IMR-90 (cell line): Measurements from ENCODE around the gene LEF1. TPM values are rescaled to one million over a fixed set of nuclear protein-coding genes. Genes with fewer than 3 reads are reported as not detected.

ENCODE experiments used
- ATAC-seq: fragments of 200-7000 bp; cut with Tn5 transposase; 2 replicates; pipeline ENCODE4 v1.9.1; 2020; ENCODE audit warnings: low read depth, mild to moderate bottlenecking, moderate library complexity
- BruUV-seq: library from RNA; stranded (reverse); fragments of 400-500 nt; replicated peaks from 2 replicates; lab custom pipeline; 2021; lab: Mats Ljungman, UMichigan
- CTCF ChIA-PET: fragments of 300-600 bp; formaldehyde crosslinking; extraction: SDS; loops from one replicate; lab custom pipeline; 2021; ENCODE audit warnings: antibody characterized with exemption; lab: Yijun Ruan, JAX
- POLR2A ChIA-PET: fragments of 300-600 bp; sonication (Branson Sonifier 250); formaldehyde crosslinking; loops from one replicate; lab custom pipeline; 2022; ENCODE audit warnings: antibody characterized with exemption; ENCODE audit not compliant: unreplicated experiment; lab: Charles Lee
- DNase-seq: peaks from one replicate; pipeline ENCODE4 v3.0.0; 2013
- H2AFZ ChIP-seq: replicated peaks from 2 replicates; pipeline ENCODE3; 2013; ENCODE audit warnings: low read length, mild to moderate bottlenecking; ENCODE audit not compliant: poor library complexity
- H2AK5ac ChIP-seq: 2 replicates; pipeline ENCODE4 v1.6.1; 2013; ENCODE audit warnings: low read depth, low read length, inconsistent platforms
- H2AK9ac ChIP-seq: replicated peaks from 2 replicates; pipeline ENCODE3; 2013; ENCODE audit warnings: mild to moderate bottlenecking, low read depth, low read length, moderate library complexity; ENCODE audit not compliant: poor library complexity
- H2BK120ac ChIP-seq: 2 replicates; pipeline ENCODE4 v1.6.1; 2013; ENCODE audit warnings: low read depth, low read length, inconsistent platforms
- H2BK15ac ChIP-seq: 3 replicates; pipeline ENCODE4 v1.6.1; 2013; ENCODE audit warnings: low read depth, low read length, inconsistent platforms
- H2BK20ac ChIP-seq: 2 replicates; pipeline ENCODE4 v1.6.1; 2013; ENCODE audit warnings: low read depth, mild to moderate bottlenecking, inconsistent platforms, low read length, moderate library complexity
- H2BK5ac ChIP-seq: 2 replicates; pipeline ENCODE4 v1.6.1; 2013; ENCODE audit warnings: mild to moderate bottlenecking, low read depth, low read length, inconsistent platforms; ENCODE audit not compliant: poor library complexity, severe bottlenecking
- H3K14ac ChIP-seq: replicated peaks from 2 replicates; pipeline ENCODE4 v1.6.1; 2013; ENCODE audit warnings: low read depth, low read length, inconsistent platforms
- H3K18ac ChIP-seq: 2 replicates; pipeline ENCODE4 v1.6.1; 2013; ENCODE audit warnings: low read depth, low read length, control low read depth
- H3K23ac ChIP-seq: 2 replicates; pipeline ENCODE4 v1.6.1; 2013; ENCODE audit warnings: low read depth, low read length, inconsistent platforms
- H3K27ac ChIP-seq: 2 replicates; pipeline ENCODE4 v1.5.1; 2013; ENCODE audit warnings: mild to moderate bottlenecking, control low read depth, low read length; ENCODE audit not compliant: insufficient read depth
- H3K27me3 ChIP-seq: 2 replicates; pipeline ENCODE4 v1.6.1; 2013; ENCODE audit warnings: low read length; ENCODE audit not compliant: control insufficient read depth, insufficient read depth
- H3K36me3 ChIP-seq: 2 replicates; pipeline ENCODE4 v1.6.1; 2013; ENCODE audit warnings: low read length, mixed read lengths; ENCODE audit not compliant: control insufficient read depth, insufficient read depth
- H3K4ac ChIP-seq: 2 replicates; pipeline ENCODE4 v1.6.1; 2013; ENCODE audit warnings: low read depth, low read length, inconsistent platforms
- H3K4me1 ChIP-seq: 2 replicates; pipeline ENCODE4 v1.6.1; 2013; ENCODE audit warnings: low read length, mixed read lengths; ENCODE audit not compliant: control insufficient read depth, insufficient read depth
- H3K4me2 ChIP-seq: 2 replicates; pipeline ENCODE4 v1.6.1; 2013; ENCODE audit warnings: low read depth, mild to moderate bottlenecking, control low read depth, low read length, moderate library complexity
- H3K4me3 ChIP-seq: 2 replicates; pipeline ENCODE4 v1.5.1; 2013; ENCODE audit warnings: low read depth, mild to moderate bottlenecking, control low read depth, low read length, moderate library complexity; ENCODE audit not compliant: insufficient read depth
- H3K56ac ChIP-seq: 2 replicates; pipeline ENCODE4 v1.6.1; 2013; ENCODE audit warnings: low read length, inconsistent platforms; ENCODE audit not compliant: insufficient read depth; ENCODE audit errors: extremely low read depth
- H3K79me1 ChIP-seq, 2 experiments: 2 replicates each; pipeline ENCODE4 v1.6.1; 2013; ENCODE audit warnings: low read length in 2 of 2, inconsistent platforms in 1 of 2, low read depth in 1 of 2
- H3K9ac ChIP-seq: 2 replicates; pipeline ENCODE4 v1.6.1; 2013; ENCODE audit warnings: low read depth, low read length, control low read depth
- H3K9me1 ChIP-seq: 2 replicates; pipeline ENCODE4 v1.6.1; 2013; ENCODE audit warnings: low read length, inconsistent platforms; ENCODE audit not compliant: insufficient read depth
- H3K9me3 ChIP-seq: 2 replicates; pipeline ENCODE4 v1.6.1; 2013; ENCODE audit warnings: low read length; ENCODE audit not compliant: control insufficient read depth, insufficient read depth
- H4K20me1 ChIP-seq: 2 replicates; pipeline ENCODE4 v1.6.1; 2013; ENCODE audit warnings: low read length, inconsistent platforms; ENCODE audit not compliant: insufficient read depth
- H4K5ac ChIP-seq: 2 replicates; pipeline ENCODE4 v1.6.1; 2013; ENCODE audit warnings: mild to moderate bottlenecking, low read depth, low read length, control low read depth
- H4K8ac ChIP-seq, 2 experiments: 2 replicates each; pipeline ENCODE4 v1.6.1; 2013; ENCODE audit warnings: low read depth in 2 of 2, low read length in 2 of 2, control low read depth in 1 of 2, inconsistent platforms in 1 of 2
- H4K91ac ChIP-seq: 2 replicates; pipeline ENCODE4 v1.6.1; 2013; ENCODE audit warnings: low read depth, low read length, inconsistent platforms; ENCODE audit not compliant: insufficient read depth
- BHLHE40 ChIP-seq: fragments of 150-350 bp; IDR thresholded peaks from 2 replicates; pipeline ENCODE4 v1.6.1; 2016; ENCODE audit warnings: mild to moderate bottlenecking, low read depth, low read length
- CEBPB ChIP-seq: IDR thresholded peaks from 2 replicates; pipeline ENCODE4 v1.6.1; 2012; ENCODE audit warnings: low read depth, low read length, improper control_type of control experiment
- CHD1 ChIP-seq: IDR thresholded peaks from 2 replicates; pipeline ENCODE4 v1.6.1; 2012; ENCODE audit warnings: low read depth, low read length, improper control_type of control experiment
- ELK1 ChIP-seq: fragments of 150-350 bp; IDR thresholded peaks from 2 replicates; pipeline ENCODE4 v1.6.1; 2016; ENCODE audit warnings: low read depth, mild to moderate bottlenecking, low read length, moderate library complexity, borderline replicate concordance
- FOS ChIP-seq: fragments of 150-350 bp; IDR thresholded peaks from 2 replicates; pipeline ENCODE4 v1.6.1; 2016; ENCODE audit warnings: low read depth, low read length
- MAZ ChIP-seq: IDR thresholded peaks from 2 replicates; pipeline ENCODE4 v1.6.1; 2012; ENCODE audit warnings: low read depth, mild to moderate bottlenecking, low read length, improper control_type of control experiment, moderate library complexity, borderline replicate concordance
- MXI1 ChIP-seq: IDR thresholded peaks from 2 replicates; pipeline ENCODE4 v1.6.1; 2012; ENCODE audit warnings: low read depth, mild to moderate bottlenecking, low read length, moderate library complexity, borderline replicate concordance
- NFE2L2 ChIP-seq: fragments of 150-350 bp; IDR thresholded peaks from 2 replicates; pipeline ENCODE4 v1.6.1; 2016; ENCODE audit warnings: low read depth, mild to moderate bottlenecking, low read length
- POLR2A ChIP-seq: IDR thresholded peaks from 2 replicates; pipeline ENCODE4 v1.6.1; 2012; ENCODE audit warnings: mild to moderate bottlenecking, low read depth, low read length
- RCOR1 ChIP-seq: IDR thresholded peaks from 2 replicates; pipeline ENCODE4 v1.6.1; 2012; ENCODE audit warnings: mild to moderate bottlenecking, low read length, improper control_type of control experiment; ENCODE audit not compliant: insufficient replicate concordance
- RFX5 ChIP-seq: IDR thresholded peaks from 2 replicates; pipeline ENCODE4 v1.8.0; 2012; ENCODE audit warnings: low read depth, mild to moderate bottlenecking, low read length, moderate library complexity
- SMC3 ChIP-seq: fragments of 150-350 bp; IDR thresholded peaks from 2 replicates; pipeline ENCODE4 v1.6.1; 2016; ENCODE audit warnings: low read depth, mild to moderate bottlenecking, antibody characterized with exemption, low read length, moderate library complexity
- dilution Hi-C: fragments of 300-500 bp; cut with HindIII; formaldehyde crosslinking; loops from one replicate; pipeline ENCODE4 v1.14.3; 2018; ENCODE audit warnings: low sequenced_read_pairs; ENCODE audit not compliant: unreplicated experiment
- in situ Hi-C: fragments of 300-500 bp; cut with MboI; formaldehyde crosslinking; loops from 3 replicates; pipeline ENCODE4 v1.14.3; 2019; ENCODE audit warnings: low sequenced_read_pairs, inconsistent platforms, mixed read lengths
- intact Hi-C: fragments of 100-400 bp; cut with micrococcal nuclease; formaldehyde crosslinking; loops from 2 replicates; pipeline ENCODE4 v1.10.0; 2022
- polyA plus RNA-seq, 3 experiments: library from polyadenylated mRNA; depleted of rRNA; stranded (reverse); fragments of >200 nt; gene quantifications; 2 replicates each; pipeline ENCODE4 v1.2.3, GENCODE V29; 2012; ENCODE audit warnings: low replicate concordance in 1 of 3
- total RNA-seq: library from RNA; depleted of rRNA; stranded (reverse); fragments of >200 nt; gene quantifications from 2 replicates; pipeline ENCODE4 v1.2.3, GENCODE V29; 2012
- TF ChIP-seq, protein P1 (sequence below): conservative IDR thresholded peaks from 2 replicates; pipeline ENCODE4 v1.5.1; 2012; ENCODE audit warnings: mild to moderate bottlenecking, low read depth, low read length, improper control_type of control experiment

The LEF1 gene
- total and polyA plus RNA-seq, 2 of the 4 experiments (the other 2 are of a cell fraction) = 1.7 to 1.8 TPM

DNA sequence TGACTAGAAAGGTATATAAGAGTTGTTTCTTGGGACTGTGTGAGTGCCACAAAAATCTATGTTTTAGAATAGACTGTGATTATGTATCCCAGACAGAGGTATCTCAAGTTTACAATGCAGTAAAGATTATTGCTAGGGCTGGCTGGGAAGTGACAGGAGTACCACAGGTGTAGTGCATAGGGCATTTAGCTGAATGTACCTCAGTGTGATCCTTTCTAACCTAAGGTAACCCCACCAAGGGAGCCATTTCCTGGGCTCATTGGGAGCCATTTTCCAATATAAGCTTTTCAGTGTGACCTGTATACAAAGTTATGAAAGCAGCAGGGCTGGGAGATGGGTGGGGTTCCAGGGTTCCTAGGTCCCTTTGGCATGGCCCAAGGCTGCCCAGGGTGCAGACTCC, 6.1 kb upstream of the LEF1 start:
- in situ Hi-C loops = no loop called here
- H3K36me3 ChIP-seq = no peaks in the 10 kb centered on the region
- POLR2A ChIA-PET = no interaction called here

More for the DNA sequence above, 6.1 kb upstream of the LEF1 start:
- H4K5ac ChIP-seq = no peak overlapping the region
- no peaks in the 10 kb centered on the region for H3K79me1 ChIP-seq
- H4K91ac ChIP-seq = no peak overlapping the region
- H3K4me2 ChIP-seq = no peak overlapping the region
- H3K9ac ChIP-seq = no peak overlapping the region
- H3K9me3 ChIP-seq = peaks cover 5% of the 10 kb centered on the region; the same call in 1 of the 2 replicates
- no peaks in the 10 kb centered on the region for H3K4me1 ChIP-seq
- CTCF ChIA-PET = no interaction called here
- no peak overlapping the region for H3K56ac ChIP-seq
- H3K14ac ChIP-seq = no peak overlapping the region
- DNase-seq (no peak), ATAC-seq (no peak)
- no peaks in the 10 kb centered on the region; the same call in 1 of the 2 replicates for H3K9me1 ChIP-seq
- no peak overlapping the region for H3K4ac ChIP-seq
- H3K18ac ChIP-seq = no peak overlapping the region
- peaks cover 55% of the 10 kb centered on the region for H3K27me3 ChIP-seq
- H3K27ac ChIP-seq = no peak overlapping the region
- no TSS peak for BruUV-seq
- H4K20me1 ChIP-seq = no peaks in the 10 kb centered on the region
- H2BK15ac ChIP-seq = no peak overlapping the region
- dilution Hi-C loops = no loop called here
- no peak overlapping the region for H2AK5ac ChIP-seq
- no peak overlapping the region for H2BK20ac ChIP-seq
- H3K23ac ChIP-seq = no peak overlapping the region
- no peak overlapping the region for H2AK9ac ChIP-seq
- no peak overlapping the region for H3K4me3 ChIP-seq
- no peak overlapping the region for H2BK120ac ChIP-seq
- H2BK5ac ChIP-seq = no peak overlapping the region
- no peak for TF ChIP-seq RFX5
- no peak for TF ChIP-seq RCOR1
- TF ChIP-seq MXI1 = no peak
- no peak for TF ChIP-seq CHD1
- no peak for TF ChIP-seq MAZ
- TF ChIP-seq, protein P1, sequence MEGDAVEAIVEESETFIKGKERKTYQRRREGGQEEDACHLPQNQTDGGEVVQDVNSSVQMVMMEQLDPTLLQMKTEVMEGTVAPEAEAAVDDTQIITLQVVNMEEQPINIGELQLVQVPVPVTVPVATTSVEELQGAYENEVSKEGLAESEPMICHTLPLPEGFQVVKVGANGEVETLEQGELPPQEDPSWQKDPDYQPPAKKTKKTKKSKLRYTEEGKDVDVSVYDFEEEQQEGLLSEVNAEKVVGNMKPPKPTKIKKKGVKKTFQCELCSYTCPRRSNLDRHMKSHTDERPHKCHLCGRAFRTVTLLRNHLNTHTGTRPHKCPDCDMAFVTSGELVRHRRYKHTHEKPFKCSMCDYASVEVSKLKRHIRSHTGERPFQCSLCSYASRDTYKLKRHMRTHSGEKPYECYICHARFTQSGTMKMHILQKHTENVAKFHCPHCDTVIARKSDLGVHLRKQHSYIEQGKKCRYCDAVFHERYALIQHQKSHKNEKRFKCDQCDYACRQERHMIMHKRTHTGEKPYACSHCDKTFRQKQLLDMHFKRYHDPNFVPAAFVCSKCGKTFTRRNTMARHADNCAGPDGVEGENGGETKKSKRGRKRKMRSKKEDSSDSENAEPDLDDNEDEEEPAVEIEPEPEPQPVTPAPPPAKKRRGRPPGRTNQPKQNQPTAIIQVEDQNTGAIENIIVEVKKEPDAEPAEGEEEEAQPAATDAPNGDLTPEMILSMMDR = no peak
- no peak for TF ChIP-seq POLR2A
- no peak for TF ChIP-seq BHLHE40
- no peak for TF ChIP-seq SMC3
- TF ChIP-seq FOS = no peak
- TF ChIP-seq ELK1 = no peak
- TF ChIP-seq CEBPB = no peak
- TF ChIP-seq NFE2L2 = no peak
- no peak overlapping the region for H4K8ac ChIP-seq
- intact Hi-C loops = no loop called here
- no peak overlapping the region for H2AFZ ChIP-seq
